HepG2 (cell line): ENCODE data around the gene NPHS1. TPM values are rescaled to one million over a fixed set of nuclear protein-coding genes. Genes with fewer than 3 reads are reported as not detected.

Experiments
- ATAC-seq: fragments of 200-7000 bp; cut with Tn5 transposase; 3 replicates; pipeline ENCODE4 v1.9.1; 2020; ENCODE audit warnings: mild to moderate bottlenecking, moderate library complexity
- BruUV-seq: library from RNA; stranded (reverse); fragments of 400-500 nt; replicated peaks from 2 replicates; lab custom pipeline; 2021; lab: Mats Ljungman, UMichigan
- CTCF ChIA-PET: fragments of 300-600 bp; formaldehyde crosslinking; extraction: SDS; loops from one replicate; lab custom pipeline; 2021; ENCODE audit warnings: low total read pairs, inconsistent platforms, low intra/inter-chr PET ratio; lab: Yijun Ruan, JAX
- POLR2A ChIA-PET: fragments of 350-600 bp; sonication (Branson Sonifier 250); formaldehyde crosslinking; loops from one replicate; lab custom pipeline; 2020; ENCODE audit warnings: antibody characterized with exemption, inconsistent platforms; lab: Yijun Ruan, JAX
- DNase-seq: peaks from one replicate; pipeline ENCODE4 v3.0.0-alpha.2; 2015; ENCODE audit warnings: low spot score
- FAIRE-seq: peaks from 3 replicates; lab custom pipeline; 2011; peaks lifted over from hg19 to GRCh38; lab: Jason Lieb, UNC
- H2AFZ ChIP-seq: one replicate; pipeline ENCODE4 v1.6.1; 2011; ENCODE audit warnings: low read length, inconsistent platforms
- H3K27ac ChIP-seq: fragments of 300-600 bp; 3 replicates; pipeline ENCODE4 v1.8.0; 2011; ENCODE audit warnings: mixed run types, mild to moderate bottlenecking, mixed read lengths, low read length, inconsistent platforms; ENCODE audit not compliant: insufficient read depth; ENCODE audit errors: extremely low read length
- H3K27me3 ChIP-seq, 2 experiments: fragments of 200-600 bp in 1 of 2; 2 replicates in 1 of 2; 3 replicates in 1 of 2; pipeline versions ENCODE4 v1.6.0 to v1.8.0; 2011; ENCODE audit warnings: low read length in 2 of 2, mild to moderate bottlenecking in 2 of 2, moderate library complexity in 2 of 2, inconsistent platforms in 1 of 2; ENCODE audit not compliant: insufficient read depth in 2 of 2, control insufficient read depth in 1 of 2
- H3K36me3 ChIP-seq, 2 experiments: fragments of 200-600 bp in 1 of 2; replicated peaks in 1 of 2; 2 replicates in 1 of 2; 3 replicates in 1 of 2; pipeline versions ENCODE4 v1.5.1 to v1.8.0; 2011; ENCODE audit warnings: low read length in 2 of 2, inconsistent platforms in 1 of 2; ENCODE audit not compliant: insufficient read depth in 2 of 2, control insufficient read depth in 1 of 2
- H3K4me1 ChIP-seq: 2 replicates; pipeline ENCODE4 v1.5.1; 2012; ENCODE audit warnings: low read length, inconsistent platforms; ENCODE audit not compliant: insufficient read depth
- H3K4me2 ChIP-seq: 2 replicates; pipeline ENCODE4 v1.6.0; 2011; ENCODE audit warnings: low read depth, low read length, inconsistent platforms
- H3K4me3 ChIP-seq, 3 experiments: fragments of 200-600 bp in 1 of 3; sonication (generic), shearing (Covaris generic) in 1 of 3; replicated peaks in 1 of 3; 2 replicates each; pipeline ENCODE4 v1.5.1; 2011 to 2016; ENCODE audit warnings: low read length in 3 of 3, inconsistent platforms in 2 of 3, low read depth in 2 of 3, mild to moderate bottlenecking in 2 of 3, control low read depth in 1 of 3, mixed read lengths in 1 of 3; ENCODE audit not compliant: insufficient read depth in 1 of 3
- H3K79me2 ChIP-seq: one replicate; pipeline ENCODE4 v1.6.1; 2011; ENCODE audit warnings: low read length, inconsistent platforms; ENCODE audit not compliant: insufficient read depth
- H3K9ac ChIP-seq: 2 replicates; pipeline ENCODE4 v1.6.0; 2011; ENCODE audit warnings: mild to moderate bottlenecking, low read depth, low read length, inconsistent platforms; ENCODE audit not compliant: insufficient read depth
- H3K9me3 ChIP-seq: 2 replicates; pipeline ENCODE4 v1.5.1; 2012; ENCODE audit warnings: mild to moderate bottlenecking, low read length
- H4K20me1 ChIP-seq: 2 replicates; pipeline ENCODE4 v1.6.0; 2011; ENCODE audit warnings: inconsistent platforms, mild to moderate bottlenecking, low read length, moderate library complexity; ENCODE audit not compliant: insufficient read depth
- CAMTA2 ChIP-seq: sonication (generic); formaldehyde crosslinking; IDR thresholded peaks from 2 replicates; pipeline ENCODE4 v1.4.0; 2020; ENCODE audit warnings: mild to moderate bottlenecking, missing genetic modification reagents, borderline replicate concordance
- CREB1 ChIP-seq, 2 experiments: fragments of 450-650 bp in 1 of 2; IDR thresholded peaks; 2 replicates each; pipeline ENCODE4 v1.6.1; 2016 to 2017; ENCODE audit warnings: control low read depth in 1 of 2, mild to moderate bottlenecking in 1 of 2, missing compliant biosample characterization in 1 of 2, missing genetic modification characterization in 1 of 2
- MIER3 ChIP-seq: IDR thresholded peaks from 2 replicates; pipeline ENCODE4 v1.6.1; 2016; ENCODE audit warnings: missing compliant biosample characterization, borderline replicate concordance
- NFE2L1 ChIP-seq: sonication (generic); formaldehyde crosslinking; IDR thresholded peaks from 2 replicates; pipeline ENCODE4 v1.4.0; 2020; ENCODE audit warnings: missing genetic modification reagents, mild to moderate bottlenecking, borderline replicate concordance
- RELA ChIP-seq: sonication (generic); formaldehyde crosslinking; IDR thresholded peaks from 2 replicates; pipeline ENCODE4 v1.4.0; 2020; ENCODE audit warnings: missing genetic modification reagents
- RFXANK ChIP-seq: IDR thresholded peaks from 2 replicates; pipeline ENCODE4 v1.6.1; 2016
- ZNF549 ChIP-seq: sonication (generic); formaldehyde crosslinking; IDR thresholded peaks from 2 replicates; pipeline ENCODE4 v1.5.0; 2020; ENCODE audit warnings: missing genetic modification reagents
- WGBS: methylation state at CpG from one replicate; pipeline ENCODE4 v1.1.6; 2017; ENCODE audit warnings: low lambda C conversion rate; 5-methylcytosine and 5-hydroxymethylcytosine counted together
- in situ Hi-C: cut with HindIII; loops from 2 replicates; pipeline ENCODE4 v1.10.0; 2017; ENCODE audit warnings: low pct_unique_long_range_greater_than_20kb; ENCODE audit not compliant: extremely low pct_ligation_motif_present
- intact Hi-C: fragments of 100-400 bp; cut with micrococcal nuclease; formaldehyde crosslinking; loops from one replicate; pipeline ENCODE4 v1.10.0; 2022; ENCODE audit not compliant: unreplicated experiment
- polyA plus RNA-seq, 8 experiments: library from polyadenylated mRNA; depleted of rRNA in 3 of 8; stranded (reverse) in 7 of 8; unstranded in 1 of 8; fragments of >200 nt; fragmentation: Illumina TruSeq in 4 of 8; extraction: Trizol in 4 of 8; gene quantifications; 2 replicates each; pipeline versions ENCODE4 v1.2.1 to v1.2.3, GENCODE V29; 2011 to 2016; ENCODE audit warnings: low read depth in 4 of 8, missing spikeins in 1 of 8, mixed read lengths in 1 of 8; ENCODE audit not compliant: insufficient read depth in 1 of 8
- total RNA-seq, 5 experiments: library from RNA; depleted of rRNA; stranded (reverse); fragments of >200 nt; fragmentation: Illumina TruSeq; extraction: Trizol; gene quantifications; 2 replicates each; pipeline ENCODE4 v1.2.3, GENCODE V29; 2016; ENCODE audit warnings: low read depth in 1 of 5
- TF ChIP-seq, protein P1 (sequence below): IDR thresholded peaks from 2 replicates; pipeline ENCODE4 v1.6.1; 2018; ENCODE audit warnings: missing genetic modification reagents, mild to moderate bottlenecking, missing compliant biosample characterization
- TF ChIP-seq, protein P2 (sequence below): sonication (generic); formaldehyde crosslinking; IDR thresholded peaks from 2 replicates; pipeline ENCODE4 v1.8.1; 2023; ENCODE audit warnings: mild to moderate bottlenecking, moderate library complexity, missing genetic modification reagents
- TF ChIP-seq, protein P3 (sequence below): sonication (generic); formaldehyde crosslinking; conservative IDR thresholded peaks from 2 replicates; pipeline ENCODE4 v1.4.0; 2020; ENCODE audit warnings: missing genetic modification reagents
- TF ChIP-seq, protein P4 (sequence below): IDR thresholded peaks from 2 replicates; pipeline ENCODE4 v1.6.1; 2012; ENCODE audit warnings: inconsistent platforms
- TF ChIP-seq, protein P5 (sequence below): sonication (generic); formaldehyde crosslinking; IDR thresholded peaks from 2 replicates; pipeline ENCODE4 v1.8.1; 2023; ENCODE audit warnings: mild to moderate bottlenecking, missing genetic modification reagents
- TF ChIP-seq, protein P6 (sequence below): sonication (generic); formaldehyde crosslinking; conservative IDR thresholded peaks from 2 replicates; pipeline ENCODE4 v1.4.0; 2020; ENCODE audit warnings: missing genetic modification reagents

The NPHS1 gene
- total and polyA plus RNA-seq, 2 of the 13 experiments (the other 11 are each of a cell fraction or from before 2014, with no cell fraction given) = not detected

DNA sequence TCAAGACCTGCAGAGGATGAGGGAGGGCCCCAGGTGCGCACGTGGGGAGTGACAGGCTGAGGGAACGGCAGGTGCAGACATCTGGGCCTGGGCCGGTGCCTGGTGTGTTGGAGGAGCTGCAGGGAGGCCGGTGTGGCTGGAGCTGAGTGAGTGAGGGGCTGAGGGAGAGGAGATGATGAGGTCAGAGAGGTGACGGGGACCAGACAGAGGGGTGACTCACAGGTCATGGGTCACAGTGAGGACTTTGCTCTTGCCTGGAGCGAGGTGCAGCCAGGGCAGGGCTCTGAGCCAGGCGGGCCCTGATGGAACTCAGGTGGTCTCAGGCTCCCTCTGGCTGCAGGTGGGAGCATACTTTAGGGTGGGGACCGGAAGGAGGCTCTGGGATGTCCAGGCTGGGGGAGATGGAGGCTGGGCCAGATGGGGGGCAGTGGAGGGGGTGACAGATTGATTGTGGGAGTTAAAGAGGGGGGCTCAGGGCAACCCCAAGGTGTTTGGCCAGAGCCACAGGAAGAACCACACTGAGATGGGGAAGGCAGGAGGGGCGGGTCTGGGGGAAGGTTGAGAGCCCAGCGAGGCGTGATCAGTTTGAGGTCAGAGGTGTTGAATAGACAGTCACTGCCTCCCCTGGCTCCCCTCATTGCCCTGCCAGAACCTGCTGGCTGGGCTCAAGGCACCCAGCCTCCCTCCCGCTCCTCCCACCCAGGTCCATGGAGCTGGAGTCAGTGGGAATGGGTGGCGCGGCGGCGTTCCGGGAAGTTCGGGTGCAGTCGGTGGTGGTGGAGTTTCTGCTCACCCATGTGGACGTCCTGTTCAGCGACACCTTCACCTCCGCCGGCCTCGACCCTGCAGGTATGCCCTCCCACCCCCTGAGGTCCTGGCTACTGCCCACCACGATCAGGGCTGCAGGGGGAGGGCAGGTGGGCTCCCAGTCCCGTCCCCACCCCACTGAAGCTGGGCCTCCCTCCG is 68.6 kb downstream of the NPHS1 start:
- H2AFZ ChIP-seq = no peak overlapping the region
- ChIA-PET POLR2A (no interaction called here), CTCF (interaction anchor here (0.7 kb wide), 1 partner anchor 90 kb away, joined by 3 read pairs; no protein-coding TSS in a partner anchor)
- no peaks in the 10 kb centered on the region for H3K9me3 ChIP-seq
- FAIRE-seq (no peak), DNase-seq (no peak), ATAC-seq (peak; percentile 26; the same call in 2 of the 3 replicates)
- H3K27ac ChIP-seq = no peak overlapping the region
- no peaks in the 10 kb centered on the region for H3K27me3 ChIP-seq
- no peak overlapping the region for H3K4me3 ChIP-seq
- in situ Hi-C loops (no loop called here), intact Hi-C loops (no loop called here)
- no peaks in the 10 kb centered on the region for H3K79me2 ChIP-seq
- H3K9ac ChIP-seq = no peak overlapping the region
- H4K20me1 ChIP-seq = no peaks in the 10 kb centered on the region
- 77% methylated on average over 19 of the region's 28 CpGs for WGBS
- no peak overlapping the region for H3K4me2 ChIP-seq
- peaks cover 28% of the 10 kb centered on the region for H3K4me1 ChIP-seq
- H3K36me3 ChIP-seq = peaks cover 0 to 2% of the 10 kb centered on the region in 2 experiments; a peak in 2 of 5 replicates
- no TSS peak for BruUV-seq
- TF ChIP-seq CAMTA2 (CRISPR knock-in tag) = no peak
- TF ChIP-seq RFXANK (CRISPR knock-in tag) = no peak
- no peak for TF ChIP-seq RELA
- TF ChIP-seq MIER3 (CRISPR knock-in tag) = no peak
- TF ChIP-seq, protein P1, sequence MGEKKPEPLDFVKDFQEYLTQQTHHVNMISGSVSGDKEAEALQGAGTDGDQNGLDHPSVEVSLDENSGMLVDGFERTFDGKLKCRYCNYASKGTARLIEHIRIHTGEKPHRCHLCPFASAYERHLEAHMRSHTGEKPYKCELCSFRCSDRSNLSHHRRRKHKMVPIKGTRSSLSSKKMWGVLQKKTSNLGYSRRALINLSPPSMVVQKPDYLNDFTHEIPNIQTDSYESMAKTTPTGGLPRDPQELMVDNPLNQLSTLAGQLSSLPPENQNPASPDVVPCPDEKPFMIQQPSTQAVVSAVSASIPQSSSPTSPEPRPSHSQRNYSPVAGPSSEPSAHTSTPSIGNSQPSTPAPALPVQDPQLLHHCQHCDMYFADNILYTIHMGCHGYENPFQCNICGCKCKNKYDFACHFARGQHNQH = no peak
- TF ChIP-seq, protein P2, sequence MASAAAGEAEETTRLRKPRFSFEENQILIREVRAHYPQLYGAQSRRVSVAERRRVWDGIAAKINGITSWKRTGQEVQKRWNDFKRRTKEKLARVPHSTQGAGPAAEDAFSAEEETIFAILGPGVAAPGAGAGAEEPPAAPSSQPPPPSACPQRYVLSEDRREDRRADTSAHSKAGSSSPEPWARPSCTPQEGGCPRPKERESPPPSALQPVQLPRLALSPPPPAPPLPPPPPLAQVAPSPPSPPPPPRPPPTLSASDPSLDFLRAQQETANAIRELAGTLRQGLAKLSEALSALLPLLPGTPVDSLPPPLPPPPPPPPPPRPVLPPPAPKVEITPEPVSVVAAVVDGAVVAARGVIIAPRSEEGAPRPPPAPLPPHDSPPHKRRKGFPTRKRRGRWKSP (CRISPR knock-in tag) = no peak
- TF ChIP-seq NFE2L1 (CRISPR knock-in tag) = no peak
- TF ChIP-seq, protein P3, sequence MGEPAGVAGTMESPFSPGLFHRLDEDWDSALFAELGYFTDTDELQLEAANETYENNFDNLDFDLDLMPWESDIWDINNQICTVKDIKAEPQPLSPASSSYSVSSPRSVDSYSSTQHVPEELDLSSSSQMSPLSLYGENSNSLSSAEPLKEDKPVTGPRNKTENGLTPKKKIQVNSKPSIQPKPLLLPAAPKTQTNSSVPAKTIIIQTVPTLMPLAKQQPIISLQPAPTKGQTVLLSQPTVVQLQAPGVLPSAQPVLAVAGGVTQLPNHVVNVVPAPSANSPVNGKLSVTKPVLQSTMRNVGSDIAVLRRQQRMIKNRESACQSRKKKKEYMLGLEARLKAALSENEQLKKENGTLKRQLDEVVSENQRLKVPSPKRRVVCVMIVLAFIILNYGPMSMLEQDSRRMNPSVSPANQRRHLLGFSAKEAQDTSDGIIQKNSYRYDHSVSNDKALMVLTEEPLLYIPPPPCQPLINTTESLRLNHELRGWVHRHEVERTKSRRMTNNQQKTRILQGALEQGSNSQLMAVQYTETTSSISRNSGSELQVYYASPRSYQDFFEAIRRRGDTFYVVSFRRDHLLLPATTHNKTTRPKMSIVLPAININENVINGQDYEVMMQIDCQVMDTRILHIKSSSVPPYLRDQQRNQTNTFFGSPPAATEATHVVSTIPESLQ (CRISPR knock-in tag) = no peak
- TF ChIP-seq ZNF549 (CRISPR knock-in tag) = no peak
- TF ChIP-seq, protein P4, sequence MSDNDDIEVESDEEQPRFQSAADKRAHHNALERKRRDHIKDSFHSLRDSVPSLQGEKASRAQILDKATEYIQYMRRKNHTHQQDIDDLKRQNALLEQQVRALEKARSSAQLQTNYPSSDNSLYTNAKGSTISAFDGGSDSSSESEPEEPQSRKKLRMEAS = no peak
- peak; percentile 78 for TF ChIP-seq CREB1 (IDR thresholded peaks at IDR 0.05)
- TF ChIP-seq CREB1 (CRISPR knock-in tag; IDR thresholded peaks at IDR 0.05) = no peak
- TF ChIP-seq, protein P5, sequence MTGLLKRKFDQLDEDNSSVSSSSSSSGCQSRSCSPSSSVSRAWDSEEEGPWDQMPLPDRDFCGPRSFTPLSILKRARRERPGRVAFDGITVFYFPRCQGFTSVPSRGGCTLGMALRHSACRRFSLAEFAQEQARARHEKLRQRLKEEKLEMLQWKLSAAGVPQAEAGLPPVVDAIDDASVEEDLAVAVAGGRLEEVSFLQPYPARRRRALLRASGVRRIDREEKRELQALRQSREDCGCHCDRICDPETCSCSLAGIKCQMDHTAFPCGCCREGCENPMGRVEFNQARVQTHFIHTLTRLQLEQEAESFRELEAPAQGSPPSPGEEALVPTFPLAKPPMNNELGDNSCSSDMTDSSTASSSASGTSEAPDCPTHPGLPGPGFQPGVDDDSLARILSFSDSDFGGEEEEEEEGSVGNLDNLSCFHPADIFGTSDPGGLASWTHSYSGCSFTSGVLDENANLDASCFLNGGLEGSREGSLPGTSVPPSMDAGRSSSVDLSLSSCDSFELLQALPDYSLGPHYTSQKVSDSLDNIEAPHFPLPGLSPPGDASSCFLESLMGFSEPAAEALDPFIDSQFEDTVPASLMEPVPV = no peak
- TF ChIP-seq, protein P6, sequence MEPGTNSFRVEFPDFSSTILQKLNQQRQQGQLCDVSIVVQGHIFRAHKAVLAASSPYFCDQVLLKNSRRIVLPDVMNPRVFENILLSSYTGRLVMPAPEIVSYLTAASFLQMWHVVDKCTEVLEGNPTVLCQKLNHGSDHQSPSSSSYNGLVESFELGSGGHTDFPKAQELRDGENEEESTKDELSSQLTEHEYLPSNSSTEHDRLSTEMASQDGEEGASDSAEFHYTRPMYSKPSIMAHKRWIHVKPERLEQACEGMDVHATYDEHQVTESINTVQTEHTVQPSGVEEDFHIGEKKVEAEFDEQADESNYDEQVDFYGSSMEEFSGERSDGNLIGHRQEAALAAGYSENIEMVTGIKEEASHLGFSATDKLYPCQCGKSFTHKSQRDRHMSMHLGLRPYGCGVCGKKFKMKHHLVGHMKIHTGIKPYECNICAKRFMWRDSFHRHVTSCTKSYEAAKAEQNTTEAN (CRISPR knock-in tag) = no peak
